NT2/D1 (cell line): ENCODE measurements around the gene FAM117A.

Experiments
- SUZ12 ChIP-seq: IDR thresholded peaks from 2 replicates; pipeline ENCODE4 v1.6.1; 2011; ENCODE audit not compliant: insufficient read length, insufficient read depth; ENCODE audit errors: extremely low read depth
- YY1 ChIP-seq: IDR thresholded peaks from 2 replicates; pipeline ENCODE4 v1.6.1; 2011; ENCODE audit not compliant: insufficient read length, insufficient read depth
- ZNF274 ChIP-seq: IDR thresholded peaks from 2 replicates; pipeline ENCODE4 v1.6.1; 2011; ENCODE audit warnings: mild to moderate bottlenecking, low read depth, low read length

GRCh38 chr17:49680314-49680713 lies 83.6 kb downstream of the FAM117A start:
- TF ChIP-seq ZNF274: no peak
- no peak for TF ChIP-seq YY1
- TF ChIP-seq SUZ12: no peak
